NK-92 (cell line): Measurements from ENCODE around the gene DBF4B.
"Not testable (repeated sequence)": the region's sequence is repeated elsewhere in the genome, so short reads cannot be mapped to it uniquely, and the experiment has no call there.

ENCODE experiments used
- DNase-seq: peaks from one replicate; lab custom pipeline; 2025; ENCODE audit not compliant: unreplicated experiment; lab: John Stamatoyannopoulos, UW

Gene DBF4B, protein sequence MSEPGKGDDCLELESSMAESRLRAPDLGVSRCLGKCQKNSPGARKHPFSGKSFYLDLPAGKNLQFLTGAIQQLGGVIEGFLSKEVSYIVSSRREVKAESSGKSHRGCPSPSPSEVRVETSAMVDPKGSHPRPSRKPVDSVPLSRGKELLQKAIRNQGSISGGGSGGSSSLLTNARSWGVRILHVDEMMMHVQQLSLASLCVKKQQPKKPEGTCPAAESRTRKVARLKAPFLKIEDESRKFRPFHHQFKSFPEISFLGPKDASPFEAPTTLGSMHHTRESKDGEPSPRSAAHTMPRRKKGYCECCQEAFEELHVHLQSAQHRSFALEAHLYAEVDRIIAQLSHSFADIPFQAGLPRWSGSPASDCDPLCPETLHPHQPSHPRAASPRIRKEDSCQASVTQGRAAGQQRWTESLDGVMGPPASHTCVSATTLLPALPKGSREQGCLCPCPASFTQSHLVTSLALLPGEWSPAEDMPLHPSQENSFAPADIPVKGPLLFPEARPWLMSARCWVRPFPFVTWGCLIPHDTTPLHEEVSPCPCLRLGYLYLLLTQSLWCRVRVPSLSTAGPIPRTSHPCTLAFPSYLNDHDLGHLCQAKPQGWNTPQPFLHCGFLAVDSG

DNA sequence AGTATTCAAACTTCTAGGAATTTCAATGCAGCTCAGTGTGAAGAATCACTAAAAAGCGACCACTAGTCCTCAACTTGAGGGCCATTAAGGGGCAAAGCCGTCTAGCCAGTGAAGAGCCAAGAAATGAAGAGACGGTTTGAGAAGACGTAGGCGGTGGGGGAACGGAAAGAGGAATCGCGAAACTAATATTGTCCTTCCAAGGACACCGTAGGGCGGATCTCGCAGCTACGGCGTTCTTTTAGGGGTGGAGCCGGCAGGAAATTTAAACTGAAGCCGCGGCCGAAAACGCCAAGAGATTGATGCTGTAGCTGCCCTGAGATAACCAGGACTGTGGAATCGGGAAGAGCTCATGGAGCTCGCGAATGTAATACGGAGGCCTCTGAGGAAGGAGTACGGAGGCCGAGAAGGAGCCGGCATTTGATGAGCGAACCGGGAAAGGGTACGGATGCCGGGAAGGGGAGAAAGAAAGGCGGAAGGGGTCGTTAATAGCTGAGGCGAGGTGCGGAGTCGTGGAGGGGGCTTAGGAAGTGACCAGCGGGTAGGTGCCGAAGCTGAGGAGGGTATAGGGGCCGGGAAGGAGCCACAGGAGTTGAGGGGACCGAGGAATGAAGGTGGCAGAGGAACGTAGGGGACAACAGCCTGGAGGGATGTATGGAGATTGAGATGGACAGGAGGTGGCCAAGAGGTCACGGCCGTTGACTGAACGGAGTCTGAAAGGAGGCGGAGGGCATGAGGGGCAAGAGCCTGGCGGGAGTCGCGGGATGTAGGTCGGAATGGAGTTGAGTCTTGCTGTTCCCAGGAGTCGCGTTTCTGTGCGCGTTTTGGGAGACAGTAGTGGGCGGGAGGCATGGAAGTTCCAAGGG is at the start of gene DBF4B:
DBF4B (plus strand) TSS at position 265 of the 863 bp plus-strand sequence; CDS start at position 421, 156 bp downstream.
- DNase-seq = peak; percentile 6

DNA sequence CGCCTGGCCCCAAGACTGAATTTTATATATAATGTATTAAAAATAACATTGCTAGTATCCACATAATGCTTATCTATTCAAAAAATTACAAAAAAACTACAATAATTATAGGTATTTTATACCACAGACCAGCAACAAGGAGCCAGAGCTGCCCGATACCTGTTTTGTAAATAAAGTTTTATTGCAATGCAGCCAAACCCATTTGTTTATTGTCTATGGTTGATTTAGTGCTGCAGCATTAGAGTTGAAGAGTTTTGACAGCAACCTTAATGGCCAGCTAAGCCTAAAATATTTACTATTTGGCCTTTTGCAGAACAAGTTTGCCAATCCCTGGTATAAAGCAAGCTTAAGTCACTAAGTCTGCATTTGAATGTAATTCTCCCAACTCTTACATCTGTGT is 46.6 kb upstream of the DBF4B start:
- no peak for DNase-seq

DNA sequence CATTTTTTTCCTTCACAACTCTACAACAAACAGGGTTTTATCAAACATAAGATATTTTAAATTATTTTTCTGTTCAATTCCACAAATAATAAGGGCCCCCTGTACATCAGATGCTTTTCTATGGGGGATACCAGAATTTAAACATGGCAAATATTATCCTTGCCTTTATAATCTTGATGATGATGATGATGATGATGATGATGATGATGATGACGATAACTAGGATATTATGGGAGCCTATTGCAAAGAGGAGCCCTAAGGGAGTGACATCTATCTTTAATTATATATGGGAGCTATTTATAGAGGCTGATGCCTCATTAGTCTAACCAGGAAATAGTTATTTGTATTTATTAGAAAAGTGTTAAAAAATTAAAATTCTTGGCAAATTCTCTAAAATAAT is 45.4 kb upstream of the DBF4B start:
- no peak for DNase-seq

DNA sequence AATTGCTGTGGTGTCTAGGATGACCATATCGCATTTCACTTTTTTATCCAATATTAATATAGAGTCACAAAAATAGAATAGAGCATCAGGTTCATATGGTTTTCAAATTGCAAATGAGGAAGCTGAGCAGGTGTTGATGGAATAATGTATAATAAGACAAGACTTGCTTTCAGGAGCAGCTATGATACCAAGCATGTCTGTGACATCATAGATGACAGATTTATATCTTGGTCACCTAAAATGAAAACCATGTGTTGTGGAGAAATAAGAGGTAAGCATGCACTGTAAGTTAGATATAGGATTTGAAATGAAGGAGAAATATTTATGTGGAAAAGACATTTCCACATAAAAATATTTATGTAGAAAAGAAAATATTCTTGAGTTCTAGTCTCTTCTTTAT is 43.6 kb upstream of the DBF4B start:
- DNase-seq = no peak

DNA sequence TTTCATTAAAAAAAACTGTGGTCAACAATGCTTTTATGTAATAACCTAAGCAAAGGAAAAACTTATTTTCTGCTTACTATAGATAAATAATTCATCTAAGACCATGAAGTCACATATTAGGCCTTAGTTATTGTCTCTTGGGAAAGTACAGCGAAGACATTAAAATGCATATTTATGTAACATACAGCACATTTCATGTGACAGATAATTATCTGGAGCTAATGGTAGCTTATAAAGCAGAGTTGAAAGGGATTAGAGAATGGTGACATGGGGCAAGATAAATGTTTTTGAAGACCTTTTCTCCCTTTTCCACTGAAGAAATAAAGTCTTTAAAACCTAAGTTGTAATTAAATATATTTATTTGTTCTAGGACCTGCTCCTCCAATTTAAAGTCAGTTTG is 42.5 kb upstream of the DBF4B start:
- no peak for DNase-seq

DNA sequence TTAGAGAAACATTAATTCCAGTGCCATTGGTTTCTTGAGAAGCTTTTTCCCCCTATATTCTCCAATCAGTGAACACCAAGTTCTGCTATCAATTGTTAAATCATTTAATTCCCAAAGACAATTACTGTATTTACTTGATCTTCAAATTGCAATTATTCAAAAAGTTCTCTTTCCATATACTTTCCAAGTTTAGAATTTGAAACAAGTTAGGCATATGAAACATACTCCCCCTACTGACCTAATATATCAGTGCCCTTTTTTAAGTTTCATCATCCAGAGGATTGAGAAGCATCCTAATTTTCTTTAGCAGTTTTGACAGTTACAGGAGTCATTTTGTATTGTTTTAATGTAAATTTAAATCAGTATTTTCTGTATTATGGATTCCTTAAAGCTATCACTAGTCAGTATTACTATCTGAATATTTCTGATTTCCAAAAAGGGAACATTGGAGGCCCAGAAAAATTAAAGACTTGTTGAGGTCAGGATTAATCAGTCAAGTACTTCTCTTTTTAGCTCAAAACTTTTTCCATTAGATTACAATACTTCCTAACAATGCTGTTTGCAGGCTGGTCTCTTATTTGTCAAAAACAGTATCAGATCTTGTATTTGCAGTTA is 35.9 kb upstream of the DBF4B start:
- no peak for DNase-seq

- no peak for DNase-seq
These were observed 34.6 kb upstream of the DBF4B start for GRCh38 chr17:44673893-44674292.

DNA sequence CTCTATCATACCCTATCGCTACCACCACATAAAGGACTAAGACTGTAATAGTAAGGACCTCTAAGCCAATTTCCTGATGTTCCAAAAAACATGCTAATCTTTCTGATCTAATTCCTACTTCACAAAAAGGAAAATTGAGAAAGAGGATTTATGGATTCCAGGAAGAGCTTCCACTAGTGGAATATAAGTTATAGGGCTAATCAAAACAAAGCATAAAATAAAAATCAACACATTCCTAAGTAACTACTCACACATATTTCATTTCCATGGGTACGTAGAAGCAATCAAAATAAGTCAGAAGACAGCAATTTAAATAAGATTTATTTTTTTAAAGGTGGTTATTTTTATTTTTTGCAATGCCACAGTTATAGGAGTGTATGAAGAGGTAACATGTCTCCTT is 31.3 kb upstream of the DBF4B start:
- DNase-seq = no peak

GRCh38 chr17:44683303-44683702 is 25.2 kb upstream of the DBF4B start:
- not testable (repeated sequence) for DNase-seq

DNA sequence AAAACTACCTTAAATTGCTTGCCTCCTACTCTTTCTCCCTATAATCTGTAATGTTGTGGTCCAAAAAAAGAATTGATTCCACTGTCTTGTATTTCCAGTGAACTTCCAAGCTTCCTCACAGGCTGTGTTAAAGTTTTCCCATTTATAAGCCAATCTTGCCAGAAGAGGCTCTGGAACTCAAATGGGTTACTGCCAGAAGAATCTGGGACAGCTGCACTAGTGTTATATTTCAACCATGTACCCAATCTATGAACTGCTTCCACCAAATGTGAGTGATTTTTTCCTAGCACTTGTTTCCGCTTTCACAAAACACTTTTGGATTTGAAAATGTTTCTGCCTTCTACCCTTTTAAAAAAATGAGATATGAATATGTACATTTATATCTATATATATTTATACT is 20.7 kb upstream of the DBF4B start:
- no peak for DNase-seq

DNA sequence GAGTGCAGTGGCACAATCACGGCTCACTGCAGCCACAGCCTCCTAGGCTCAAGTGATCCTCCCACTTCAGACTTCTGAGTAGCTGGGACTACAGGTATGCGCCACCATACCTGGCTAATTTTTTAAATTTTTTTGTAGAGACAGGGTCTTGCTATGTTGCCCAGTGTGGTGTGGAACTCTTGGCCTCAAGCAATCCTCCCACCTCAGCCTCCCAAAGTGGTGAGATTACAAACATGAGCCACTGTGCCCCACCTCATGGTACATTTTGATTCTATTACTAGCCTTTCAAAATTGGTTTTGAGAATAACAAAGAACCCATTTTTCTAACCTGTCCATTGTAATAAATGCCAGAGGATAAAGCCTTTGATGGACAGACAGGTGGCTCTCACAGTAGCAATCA is 20.3 kb upstream of the DBF4B start:
- no peak for DNase-seq

DNA sequence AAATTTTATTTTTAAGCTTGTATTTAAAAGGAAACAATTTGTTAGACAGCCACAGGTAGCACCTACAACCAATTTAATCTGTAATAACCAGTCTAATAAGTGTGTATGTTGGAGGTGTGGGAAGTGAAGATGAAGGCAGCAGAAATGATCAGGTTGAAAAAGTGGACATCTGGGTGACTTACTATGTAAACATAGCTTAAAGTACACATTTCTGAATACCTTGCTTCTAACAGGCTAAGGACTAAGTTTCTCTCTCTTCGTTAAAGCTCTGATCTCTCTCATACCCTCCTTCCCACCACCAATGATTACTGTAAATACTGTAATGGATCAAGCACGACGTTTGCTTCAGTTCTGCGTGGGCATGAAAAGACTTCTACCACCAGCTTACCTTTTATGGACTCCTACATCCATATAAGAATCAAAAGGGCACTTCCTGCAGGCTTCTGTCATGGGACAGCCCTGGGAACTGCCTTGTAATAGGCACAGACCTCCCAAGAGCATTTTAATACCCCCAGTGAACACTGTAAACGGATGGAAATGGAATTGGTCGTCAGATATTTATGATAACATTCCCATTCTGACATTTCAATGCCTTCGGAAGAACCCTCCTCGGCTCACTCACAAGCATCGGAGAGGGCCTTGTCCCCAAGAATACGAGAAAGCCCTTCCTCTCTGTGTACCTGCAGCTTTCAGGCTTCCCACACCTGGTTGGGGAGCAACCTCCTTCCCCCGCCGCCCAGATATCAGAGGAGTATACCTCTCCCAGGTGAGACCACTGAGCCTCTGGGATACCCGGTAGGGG is 19.6 kb upstream of the DBF4B start:
- DNase-seq = no peak

DNA sequence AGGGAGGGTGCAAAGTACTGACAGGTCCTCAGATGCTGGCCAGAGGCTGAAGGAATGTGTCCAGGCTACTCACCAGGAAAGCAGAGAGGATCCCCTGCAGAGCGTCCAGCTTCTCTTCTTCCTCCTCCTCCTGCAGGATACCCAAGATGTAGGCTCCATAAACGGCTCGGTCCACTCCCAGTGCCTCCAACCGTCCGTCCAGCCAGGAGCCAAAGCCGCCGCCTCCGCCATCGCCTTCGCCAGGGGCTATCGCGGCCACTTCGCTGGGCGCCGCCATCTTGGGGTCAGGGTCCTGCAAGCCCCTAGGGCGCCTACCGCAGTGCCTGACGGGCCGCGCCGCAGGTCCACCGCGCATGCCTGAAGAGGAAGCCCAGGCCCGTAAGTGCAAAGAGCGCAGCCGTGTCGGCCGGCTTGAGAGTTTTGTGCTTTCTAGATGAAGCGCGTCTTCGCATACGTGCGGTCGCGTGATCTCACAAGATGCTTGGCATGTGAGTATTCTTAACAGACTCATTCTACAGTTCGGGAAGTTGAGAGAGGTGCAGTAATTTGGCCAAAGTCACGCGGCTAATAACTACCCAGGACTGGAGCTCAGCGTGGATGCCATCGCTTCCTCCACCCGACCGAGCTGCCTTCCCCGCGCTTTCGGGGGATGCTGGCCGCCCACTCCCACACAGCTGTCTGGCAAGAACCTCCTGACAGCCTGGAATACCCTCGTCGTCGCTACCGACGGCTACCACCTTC is 18.8 kb upstream of the DBF4B start, which contains the start of gene CCDC43:
CCDC43 (minus strand) TSS at position 300 of the 741 bp plus-strand sequence; CDS start at position 277, 23 bp downstream.
- peak; percentile 10 for DNase-seq

- DNase-seq = not testable (repeated sequence)
These were observed 17.6 kb upstream of the DBF4B start for GRCh38 chr17:44690746-44691306.

DNA sequence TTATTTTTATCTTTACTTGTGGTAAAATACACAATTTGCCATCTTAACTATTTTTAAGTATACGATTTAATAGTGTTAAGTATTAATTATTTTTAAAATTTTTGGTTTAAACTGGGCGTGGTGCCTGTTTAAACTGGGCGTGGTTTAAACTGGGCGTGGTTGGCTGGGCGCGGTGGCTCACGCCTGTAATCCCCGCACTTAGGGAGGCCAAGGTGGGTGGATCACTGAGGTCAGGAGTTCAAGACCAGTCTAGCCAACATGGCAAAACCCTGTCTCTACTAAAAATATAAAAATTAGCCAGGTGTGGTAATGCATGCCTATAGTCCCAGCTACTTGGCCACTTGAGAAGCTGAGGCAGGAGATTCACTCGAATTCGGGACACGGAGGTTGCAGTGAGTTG is 14.9 kb upstream of the DBF4B start:
- no peak for DNase-seq

DNA sequence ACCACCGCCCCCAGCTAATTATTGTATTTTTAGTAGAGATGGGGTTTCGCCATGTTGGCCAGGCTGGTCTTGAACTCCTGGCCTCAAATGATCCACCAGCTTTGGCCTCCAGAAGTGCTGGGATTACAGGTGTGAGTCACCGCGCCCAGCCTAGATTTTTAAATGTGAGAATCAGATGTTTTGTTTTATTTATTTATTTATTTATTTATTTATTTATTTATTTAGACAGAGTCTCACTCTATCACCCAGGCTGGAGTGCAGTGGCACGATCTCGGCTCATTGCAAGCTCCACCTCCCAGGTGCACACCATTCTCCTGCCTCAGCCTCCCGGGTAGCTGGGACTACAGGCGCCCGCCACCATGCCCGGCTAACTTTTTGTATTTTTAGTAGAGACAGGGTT is 8.2 kb upstream of the DBF4B start:
- DNase-seq = not testable (repeated sequence)

- DNase-seq = no peak
These were observed 587 bp upstream of the DBF4B start for GRCh38 chr17:44707755-44708400.

- DNase-seq = no peak
These were observed 11.0 kb downstream of the DBF4B start for GRCh38 chr17:44719444-44719843.

- DNase-seq = no peak
These were observed 13.8 kb downstream of the DBF4B start for GRCh38 chr17:44722254-44722653.
